Skin of body (tissue), 2 donors: ENCODE results near the gene ZNF8. TPM values are rescaled to one million over a fixed set of nuclear protein-coding genes. Genes with fewer than 3 reads are reported as not detected.
"Not testable (repeated sequence)": the region's sequence is repeated elsewhere in the genome, so short reads cannot be mapped to it uniquely, and the experiment has no call there.

Experiments used
- DNase-seq: peaks from one replicate; lab custom pipeline; 2025; lab: John Stamatoyannopoulos, UW
- total RNA-seq: library from RNA; depleted of rRNA; stranded (reverse); fragments of >200 nt; gene quantifications from one replicate; pipeline ENCODE4 v1.2.3, GENCODE V29; 2014

ZNF8 gene
- total RNA-seq = 6.7 TPM

DNA sequence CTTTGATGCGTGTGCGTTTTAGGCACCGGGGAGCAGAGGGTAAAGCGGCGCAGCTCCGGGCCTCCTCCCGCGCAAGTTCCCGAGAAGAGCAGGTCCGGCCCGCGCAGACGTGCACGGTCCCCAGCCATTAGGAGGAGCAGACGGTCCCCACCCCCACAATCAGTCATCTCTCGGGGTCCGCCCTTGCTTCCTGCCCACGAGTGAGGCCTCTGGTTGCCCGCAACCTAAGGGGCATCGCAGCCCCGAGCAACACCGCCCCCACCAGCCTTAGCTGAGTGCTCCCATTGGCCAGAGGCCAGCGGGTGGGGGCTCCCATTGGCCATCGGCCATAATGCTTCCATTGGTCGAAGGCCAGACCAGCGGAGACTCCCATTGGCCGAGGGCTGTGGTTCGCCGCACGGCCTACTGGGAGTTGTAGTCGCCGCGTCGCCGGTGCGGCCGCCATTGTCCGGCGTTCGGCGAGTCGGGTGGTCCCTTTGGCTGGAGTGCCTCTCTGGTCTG is at the start of gene ZNF8:
Gene ZNF8, plus strand, starts transcription at position 415 of the 501 bp plus-strand sequence. CDS start 127 bp downstream, outside the sequence.
- peak; percentile 95 for DNase-seq

DNA sequence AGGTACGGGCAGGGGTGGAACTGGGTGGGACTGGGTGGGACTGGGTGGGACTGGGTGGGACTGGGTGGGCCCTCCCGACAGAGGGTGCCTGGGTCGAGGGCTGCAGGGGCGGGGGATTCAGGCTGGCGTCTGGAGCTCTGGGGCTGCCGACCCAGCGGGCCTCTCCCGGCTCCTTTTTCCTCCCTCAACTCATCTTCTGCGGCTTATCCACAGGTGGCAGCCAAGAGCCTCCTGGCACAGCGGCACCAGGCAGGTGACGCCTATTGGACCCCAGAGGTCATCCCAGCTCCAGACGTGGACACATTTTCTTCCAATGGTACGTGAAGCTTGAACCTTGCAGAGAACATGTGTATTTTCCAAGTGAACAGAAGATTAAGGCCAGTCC is 49.5 kb upstream of the ZNF8 start:
- DNase-seq = no peak

DNA sequence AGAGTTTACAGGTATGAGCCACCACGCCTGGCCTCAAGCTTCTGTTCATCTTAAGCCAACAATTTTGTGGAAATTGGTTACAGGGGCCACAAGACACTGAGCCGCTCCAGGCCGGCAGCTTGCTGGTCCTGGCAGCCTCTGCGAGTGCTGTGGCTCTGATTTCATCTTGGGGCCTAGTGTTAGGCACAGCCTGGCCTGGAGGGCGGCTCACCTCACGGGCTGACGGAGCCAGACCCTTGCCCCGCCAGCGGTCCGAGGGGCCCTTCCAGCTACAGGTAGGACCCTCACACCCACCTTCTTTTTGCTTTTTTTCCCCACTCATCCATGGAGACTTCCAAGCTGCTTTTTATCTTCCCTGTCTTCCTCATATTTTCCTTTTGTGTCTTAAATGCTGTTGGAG is 41.4 kb upstream of the ZNF8 start:
- DNase-seq = no peak

DNA sequence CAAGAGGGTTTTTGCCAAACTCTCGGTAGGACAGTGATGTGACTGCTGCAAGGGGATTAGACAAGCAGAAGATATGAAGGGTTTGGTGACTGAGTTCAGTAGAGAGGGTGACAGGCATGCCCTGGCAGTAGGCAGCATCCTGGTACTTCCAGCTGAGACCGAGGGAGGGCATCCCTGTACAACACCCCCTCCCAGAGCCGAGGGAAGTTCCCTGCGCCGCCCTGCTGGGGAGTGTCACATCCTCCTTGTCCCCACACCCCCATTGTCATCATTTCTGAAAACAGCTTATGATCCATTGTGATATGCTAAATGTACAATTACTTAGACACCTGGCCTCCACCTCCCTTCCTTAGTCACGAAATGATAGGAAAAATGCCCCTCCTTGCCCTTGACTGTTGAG is 35.4 kb upstream of the ZNF8 start:
- DNase-seq = no peak

DNA sequence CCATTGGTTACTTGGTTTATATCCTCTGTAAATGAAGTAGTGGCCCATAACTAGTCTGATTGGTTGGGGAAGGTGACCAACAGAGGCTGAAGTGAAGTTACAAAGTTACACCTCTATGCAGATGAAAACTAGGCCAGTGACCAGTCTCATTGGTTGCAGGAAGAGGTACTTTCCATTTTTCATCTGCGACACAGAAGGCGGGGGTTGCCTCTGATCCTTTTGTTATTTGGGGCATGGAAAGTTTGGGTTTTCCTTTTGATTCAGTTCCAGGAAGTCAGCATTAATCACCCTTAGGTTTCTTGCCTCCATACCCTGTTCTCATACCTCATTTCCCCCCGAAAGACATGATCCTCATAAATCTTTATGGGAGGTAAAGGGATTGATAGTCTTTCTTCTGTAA is 29.9 kb upstream of the ZNF8 start:
- DNase-seq = no peak

DNA sequence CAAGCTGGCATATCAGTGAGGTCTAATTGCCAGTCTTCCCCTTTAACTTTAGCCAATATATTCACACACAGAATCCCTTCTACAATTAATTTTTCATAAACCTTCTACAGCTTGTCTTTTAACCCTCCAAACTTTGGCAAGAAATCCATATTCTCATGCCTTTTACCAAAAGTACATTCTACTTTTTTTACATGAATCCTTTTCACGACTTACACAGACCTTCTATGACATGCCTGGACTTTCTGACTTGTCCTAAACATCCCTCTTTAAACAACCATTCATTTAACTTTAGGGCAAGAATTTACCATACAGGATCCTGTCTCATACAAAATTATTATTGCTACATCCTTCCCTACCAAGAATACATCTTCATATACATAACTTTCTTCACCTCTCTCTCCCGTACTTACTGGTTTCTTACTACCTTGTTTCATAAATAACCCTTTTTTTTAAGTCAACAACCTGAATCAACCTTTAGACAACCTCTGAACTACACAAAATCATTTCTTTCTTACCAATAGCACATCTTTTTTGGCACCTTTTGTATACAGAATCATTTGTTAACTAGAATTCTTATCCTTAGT is 26.6 kb upstream of the ZNF8 start:
- DNase-seq = no peak

DNA sequence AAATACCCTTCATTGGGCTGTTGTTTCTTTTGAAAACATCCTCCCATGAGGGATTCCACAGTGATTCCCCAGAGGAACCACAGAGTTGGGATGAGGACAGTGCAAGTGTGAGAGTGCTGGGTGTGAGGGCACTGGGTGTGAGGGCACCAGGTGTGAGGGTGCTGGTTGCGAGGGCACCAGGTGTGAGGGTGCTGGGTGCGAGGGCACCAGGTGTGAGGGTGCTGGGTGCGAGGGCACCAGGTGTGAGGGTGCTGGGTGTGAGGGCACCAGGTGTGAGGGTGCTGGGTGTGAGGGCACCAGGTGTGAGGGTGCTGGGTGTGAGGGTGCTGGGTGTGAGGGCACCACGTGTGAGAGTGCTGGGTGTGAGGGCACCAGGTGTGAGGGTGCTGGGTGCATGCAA is 20.5 kb upstream of the ZNF8 start:
- not testable (repeated sequence) for DNase-seq

DNA sequence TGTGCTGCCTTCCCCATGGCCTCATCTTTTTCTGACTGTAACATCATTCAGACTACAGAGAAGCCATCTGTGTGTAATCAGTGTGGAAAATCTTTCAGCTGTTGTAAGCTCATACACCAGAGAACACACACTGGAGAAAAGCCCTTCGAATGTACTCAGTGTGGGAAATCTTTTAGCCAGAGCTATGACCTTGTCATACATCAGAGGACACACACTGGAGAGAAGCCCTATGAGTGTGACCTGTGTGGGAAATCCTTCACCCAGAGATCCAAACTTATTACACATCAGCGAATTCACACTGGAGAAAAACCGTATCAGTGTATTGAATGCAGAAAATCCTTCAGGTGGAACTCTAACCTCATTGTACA is 17.2 kb upstream of the ZNF8 start:
- DNase-seq = no peak

DNA sequence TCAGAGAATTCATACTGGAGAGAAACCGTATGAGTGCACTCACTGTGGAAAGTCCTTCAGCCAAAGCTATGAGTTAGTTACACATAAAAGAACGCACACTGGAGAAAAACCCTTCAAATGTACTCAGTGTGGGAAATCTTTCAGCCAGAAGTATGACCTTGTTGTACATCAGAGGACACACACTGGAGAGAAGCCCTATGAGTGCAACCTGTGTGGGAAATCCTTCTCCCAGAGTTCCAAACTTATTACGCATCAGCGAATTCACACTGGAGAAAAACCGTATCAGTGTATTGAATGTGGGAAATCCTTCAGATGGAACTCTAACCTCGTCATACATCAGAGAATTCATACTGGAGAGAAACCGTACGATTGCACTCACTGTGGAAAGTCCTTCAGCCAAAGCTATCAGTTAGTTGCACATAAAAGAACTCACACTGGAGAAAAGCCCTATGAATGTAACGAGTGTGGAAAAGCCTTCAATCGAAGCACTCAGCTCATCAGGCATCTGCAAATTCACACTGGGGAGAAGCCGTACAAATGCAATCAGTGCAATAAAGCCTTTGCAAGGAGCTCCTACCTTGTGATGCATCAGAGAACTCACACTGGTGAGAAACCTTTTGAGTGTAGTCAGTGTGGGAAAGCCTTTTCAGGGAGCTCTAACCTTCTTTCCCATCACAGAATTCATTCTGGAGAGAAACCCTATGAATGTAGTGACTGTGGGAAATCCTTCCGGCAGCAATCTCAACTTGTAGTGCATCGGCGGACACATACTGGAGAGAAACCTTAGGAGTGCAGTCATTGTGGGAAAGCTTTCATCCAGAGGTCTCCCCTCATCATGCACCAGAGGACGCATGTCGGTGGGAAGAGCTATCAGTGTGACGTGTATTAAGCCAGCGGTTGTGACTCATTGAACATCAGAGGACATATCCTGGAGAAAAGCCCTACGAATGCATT is 16.5 kb upstream of the ZNF8 start:
- DNase-seq = no peak

DNA sequence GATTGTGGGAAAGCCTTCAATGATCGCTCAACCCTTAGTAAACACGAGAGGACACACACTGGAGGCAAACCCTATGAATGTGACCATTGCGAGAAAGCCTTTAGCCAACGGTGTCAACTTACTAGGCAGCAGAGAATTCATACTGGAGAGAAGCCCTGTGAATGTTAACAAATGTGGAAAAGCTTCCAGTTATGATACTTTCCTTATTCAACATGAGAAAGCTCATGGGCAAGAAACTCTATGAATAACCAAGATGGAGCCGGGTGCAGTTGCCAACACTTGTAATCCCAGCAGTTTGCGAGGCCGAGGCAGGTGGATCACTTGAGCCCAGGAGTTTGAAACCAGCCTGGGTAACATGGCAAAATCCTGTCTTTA is 15.8 kb upstream of the ZNF8 start:
- no peak for DNase-seq

DNA sequence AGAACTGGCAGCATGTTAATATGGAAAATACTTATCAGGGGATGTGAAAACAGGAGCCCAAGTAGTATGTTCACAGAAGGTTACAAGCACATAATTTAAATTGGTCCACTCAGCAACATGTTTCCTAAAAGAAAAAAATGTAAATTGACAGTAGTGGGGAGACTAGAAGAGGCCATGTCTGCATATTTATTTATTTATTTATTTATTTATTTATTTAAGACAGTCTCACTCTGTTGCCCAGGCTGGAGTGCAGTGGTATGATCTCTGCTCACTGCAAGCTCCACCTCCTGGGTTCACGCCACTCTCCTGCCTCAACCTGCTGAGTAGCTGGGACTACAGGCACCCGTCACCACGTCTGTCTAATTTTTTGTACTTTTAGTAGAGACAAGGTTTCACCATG is 13.7 kb upstream of the ZNF8 start:
- DNase-seq = no peak

DNA sequence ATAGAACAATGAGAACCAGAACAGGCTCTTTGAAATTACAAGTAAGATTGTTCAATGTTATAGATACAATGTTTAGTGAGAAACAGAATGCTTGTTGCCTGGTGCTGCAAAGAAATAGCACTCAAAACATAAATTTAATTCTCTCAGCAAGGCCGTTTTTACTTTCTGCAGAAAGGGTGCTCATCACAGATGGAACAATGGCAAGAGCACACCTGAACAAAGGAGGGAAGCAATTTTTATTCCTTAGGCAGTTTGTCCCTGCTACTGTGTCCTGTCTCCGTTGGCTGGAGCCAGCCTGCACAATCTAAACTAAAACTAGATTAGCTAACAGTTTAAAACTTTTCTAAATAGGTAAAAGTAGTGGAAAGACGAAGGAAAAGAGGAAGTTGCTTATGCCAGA is 10.4 kb upstream of the ZNF8 start:
- DNase-seq = no peak

DNA sequence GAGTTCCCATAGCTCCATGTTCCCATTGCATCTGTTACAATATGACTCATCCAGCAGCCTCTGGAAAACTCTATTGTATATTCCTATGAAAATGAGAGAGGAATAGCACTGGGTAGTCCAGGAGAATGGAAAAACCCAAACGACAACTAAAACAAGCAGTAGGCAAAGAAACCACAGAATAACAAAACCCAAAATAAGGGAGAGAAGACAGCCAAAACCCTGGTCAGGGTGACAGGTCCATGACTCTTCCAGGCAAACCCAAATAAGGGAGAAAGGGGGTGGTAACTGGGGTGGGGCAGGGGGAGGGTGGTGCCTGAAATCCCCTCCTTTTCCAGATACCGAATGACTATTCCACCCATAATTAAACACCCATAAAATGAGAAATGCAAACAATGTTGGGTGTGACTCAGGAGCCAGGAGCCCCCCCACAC is 4.0 kb upstream of the ZNF8 start:
- no peak for DNase-seq

DNA sequence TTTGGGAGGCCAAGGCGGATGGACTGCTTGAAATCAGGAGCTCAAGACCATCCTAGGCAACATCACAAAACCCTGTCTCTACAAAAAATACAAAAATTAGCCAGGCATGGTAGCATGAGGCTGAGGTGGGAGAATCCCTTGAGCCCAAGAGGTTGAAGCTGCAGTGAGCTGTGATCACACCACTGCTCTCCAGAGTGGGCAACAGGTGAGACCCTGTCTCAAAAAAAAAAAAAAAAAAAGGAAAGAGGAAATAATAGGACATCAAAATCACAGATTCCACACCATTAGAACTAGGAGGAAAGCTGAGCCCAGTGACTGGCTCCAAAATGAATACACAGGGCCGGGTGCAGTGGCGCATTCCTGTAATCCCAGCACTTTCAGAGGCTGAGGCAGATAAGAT is 3.2 kb upstream of the ZNF8 start:
- no peak for DNase-seq

DNA sequence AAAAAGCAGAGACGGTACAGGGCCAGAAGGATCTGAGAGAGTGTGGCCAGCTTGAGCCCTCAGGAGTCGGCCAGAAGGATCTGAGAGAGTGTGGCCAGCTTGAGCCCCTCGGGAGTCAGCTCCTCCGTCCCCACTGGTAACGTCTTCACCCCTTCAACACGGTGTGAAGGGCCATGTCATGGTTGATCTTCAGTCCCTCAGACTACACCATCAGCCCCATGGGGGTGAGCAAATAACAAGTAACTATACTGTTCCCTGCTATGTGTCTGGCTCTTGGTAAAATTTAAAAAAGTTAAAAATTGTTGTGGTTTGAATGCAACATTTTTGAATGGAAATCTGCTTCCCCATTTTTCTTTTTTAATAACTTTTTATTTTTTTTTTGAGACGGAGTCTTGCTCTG is 1.6 kb upstream of the ZNF8 start:
- DNase-seq = no peak

DNA sequence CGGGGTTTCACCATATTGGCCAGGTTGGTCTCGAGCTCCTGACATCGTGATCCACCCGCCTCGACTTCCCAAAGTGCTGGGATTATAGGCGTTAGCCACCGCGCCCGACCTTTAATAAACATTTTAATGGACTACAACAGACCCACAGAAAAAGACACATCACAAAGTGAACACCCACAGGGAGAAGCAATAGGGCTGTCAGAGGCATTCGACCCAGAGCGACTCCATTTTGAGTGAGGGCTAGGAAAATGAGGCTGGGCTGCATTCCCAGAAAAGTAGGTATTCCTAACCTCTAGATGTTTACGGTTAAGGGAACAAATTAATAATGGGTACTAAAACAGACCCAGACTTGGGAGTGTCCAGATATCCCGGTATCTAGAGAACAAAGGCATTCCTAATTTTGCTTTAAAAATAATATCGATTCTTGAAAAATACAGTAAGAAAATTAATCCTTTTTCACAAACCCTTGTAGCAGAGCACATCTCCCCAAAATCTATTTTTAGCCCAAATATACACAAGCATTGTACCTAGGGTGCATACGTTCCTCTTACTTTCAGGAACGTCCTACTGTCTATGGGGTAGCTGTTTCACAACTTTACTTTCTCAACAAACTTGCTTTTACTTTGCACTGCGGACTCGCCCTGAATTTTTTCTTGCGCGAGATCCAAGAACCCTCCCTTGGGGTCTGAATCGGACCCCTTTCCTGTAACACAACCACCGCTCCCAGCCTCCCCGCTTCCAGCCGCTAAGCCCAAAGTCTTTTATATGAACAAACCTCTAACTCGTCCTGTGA is 811 bp upstream of the ZNF8 start:
- no peak for DNase-seq

DNA sequence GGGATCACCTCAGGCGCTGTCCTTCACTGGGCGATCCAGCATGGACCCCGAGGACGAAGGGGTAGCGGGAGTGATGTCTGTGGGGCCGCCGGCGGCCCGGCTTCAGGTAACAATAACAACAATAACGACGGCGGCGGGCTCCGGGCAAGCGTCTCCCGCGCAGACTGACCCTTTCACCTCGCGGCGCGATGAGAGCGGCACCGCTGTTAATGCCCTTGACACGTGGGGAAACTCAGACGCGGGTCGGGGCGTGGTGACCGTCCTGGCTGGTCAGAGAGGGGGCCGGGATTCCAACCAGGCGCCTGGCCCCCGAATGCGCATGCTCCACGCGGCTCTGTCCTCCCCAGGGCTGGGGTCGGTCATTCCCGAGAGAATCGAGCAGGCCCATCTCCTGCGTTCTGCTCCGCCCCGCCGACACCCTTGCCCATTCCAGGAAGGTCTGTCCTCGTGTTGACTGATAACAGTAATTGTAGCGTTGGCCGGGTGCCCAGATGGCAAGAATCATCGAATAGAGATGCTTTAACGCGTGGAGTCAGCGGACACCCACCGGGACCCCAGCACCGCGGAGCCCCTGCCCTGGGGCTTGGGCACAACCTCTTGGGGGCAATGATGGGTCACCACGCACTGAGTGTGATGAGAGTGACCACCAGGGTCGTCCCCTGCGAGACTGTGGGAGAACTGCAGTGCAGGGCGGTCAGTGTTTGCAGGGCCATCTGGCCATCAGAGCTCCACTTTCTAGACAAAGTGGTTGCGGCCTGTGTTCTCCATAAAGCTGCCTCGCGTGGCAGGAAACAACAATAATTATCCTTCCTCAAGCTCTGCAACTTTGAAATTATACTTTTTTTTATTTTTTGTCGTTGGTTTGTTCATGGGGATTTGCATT is 528 bp downstream of the ZNF8 start:
- DNase-seq = peak; percentile 43

DNA sequence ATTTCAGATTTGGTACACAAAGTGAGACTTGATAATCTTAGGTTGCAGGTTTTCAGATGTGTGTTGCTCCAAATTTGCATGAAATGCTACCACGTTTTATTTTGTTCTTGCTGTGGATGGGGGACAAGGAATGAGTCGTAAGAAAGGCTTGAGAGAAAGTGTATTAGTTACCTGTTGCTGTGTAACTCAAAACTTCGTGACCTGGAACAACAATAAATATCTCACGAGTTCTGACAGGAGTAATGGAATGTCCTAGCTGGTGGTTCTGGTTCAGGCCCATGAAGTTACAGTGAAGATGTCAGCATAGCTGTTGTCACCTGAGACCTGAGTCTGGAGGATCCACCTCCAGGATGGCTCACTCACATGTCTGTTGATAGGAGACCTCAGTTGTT is 1.2 kb downstream of the ZNF8 start:
- DNase-seq = no peak

DNA sequence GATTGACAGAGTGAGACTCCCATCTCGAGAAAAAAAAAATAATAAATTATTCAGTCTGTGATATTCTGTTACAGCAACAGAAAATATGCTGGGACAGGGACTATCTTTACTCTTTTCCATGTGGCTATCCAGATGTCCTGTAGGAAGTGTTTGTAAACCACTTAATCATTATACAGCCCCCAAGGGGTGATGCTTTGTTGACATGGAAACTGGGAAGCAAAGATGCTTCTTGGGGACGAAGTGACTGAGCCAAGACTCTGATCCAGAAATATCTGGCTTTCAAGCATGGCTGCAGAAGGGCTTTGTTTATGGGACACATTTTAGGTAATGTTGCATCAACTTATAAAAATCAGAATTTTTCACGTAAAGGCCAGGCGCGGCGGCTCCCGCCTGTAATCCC is 5.4 kb downstream of the ZNF8 start:
- DNase-seq = no peak

DNA sequence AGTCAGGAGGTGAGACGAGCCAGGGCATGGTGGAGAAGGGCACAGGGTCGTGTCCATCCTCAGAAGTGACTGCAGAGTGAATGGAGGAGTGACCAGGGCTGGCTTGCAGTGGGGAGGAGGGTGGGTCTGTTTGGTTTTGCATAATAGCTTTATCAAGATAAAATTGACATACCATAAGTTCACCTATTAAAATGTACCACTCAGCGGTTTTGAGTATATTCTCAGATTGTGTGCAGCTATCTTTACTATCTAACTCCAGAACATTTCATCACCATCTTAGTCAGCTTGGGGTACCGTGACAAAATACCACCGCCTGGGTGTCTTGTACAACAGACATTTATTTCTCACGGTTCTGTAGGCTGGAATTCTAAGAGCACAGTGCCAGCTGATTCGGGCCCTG is 13.2 kb downstream of the ZNF8 start:
- no peak for DNase-seq

DNA sequence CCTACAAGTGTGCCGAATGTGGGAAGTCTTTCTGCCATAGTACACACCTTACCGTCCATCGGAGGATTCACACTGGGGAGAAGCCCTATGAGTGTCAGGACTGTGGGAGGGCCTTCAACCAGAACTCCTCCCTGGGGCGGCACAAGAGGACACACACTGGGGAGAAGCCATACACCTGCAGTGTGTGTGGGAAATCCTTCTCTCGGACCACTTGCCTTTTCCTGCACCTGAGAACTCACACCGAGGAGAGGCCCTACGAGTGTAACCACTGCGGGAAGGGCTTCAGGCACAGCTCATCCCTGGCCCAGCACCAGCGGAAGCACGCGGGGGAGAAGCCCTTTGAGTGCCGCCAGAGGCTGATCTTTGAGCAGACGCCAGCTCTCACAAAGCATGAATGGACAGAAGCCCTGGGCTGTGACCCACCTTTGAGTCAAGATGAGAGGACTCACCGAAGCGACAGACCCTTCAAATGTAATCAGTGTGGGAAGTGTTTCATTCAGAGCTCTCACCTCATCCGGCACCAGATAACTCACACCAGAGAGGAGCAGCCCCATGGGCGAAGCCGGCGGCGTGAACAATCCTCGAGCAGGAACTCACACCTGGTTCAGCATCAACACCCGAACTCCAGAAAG is 16.1 kb downstream of the ZNF8 start:
- DNase-seq = no peak
